WTC11 (cell line): ENCODE measurements around the gene KCNJ6. TPM values are rescaled to one million over a fixed set of nuclear protein-coding genes. Genes with fewer than 3 reads are reported as not detected.
A peak's percentile ranks its signal among the peaks of the same experiment; 100 is the strongest.

Experiments
- ATAC-seq: fragments of 200-7000 bp; cut with Tn5 transposase; 2 replicates; pipeline ENCODE4 v1.10.0; 2021; ENCODE audit warnings: mild to moderate bottlenecking, moderate library complexity
- CTCF ChIA-PET: fragments of 300-600 bp; sonication (Branson Sonifier 250); formaldehyde crosslinking; loops from one replicate; lab custom pipeline; 2021; ENCODE audit warnings: antibody characterized with exemption; lab: Charles Lee
- POLR2A ChIA-PET: fragments of 350-600 bp; sonication (Branson Sonifier 250); formaldehyde crosslinking; loops from one replicate; lab custom pipeline; 2021; ENCODE audit warnings: antibody characterized with exemption; lab: Charles Lee
- DNase-seq: peaks from one replicate; pipeline ENCODE4 v3.0.0; 2021; ENCODE audit warnings: low spot score
- H3K27ac Mint-ChIP-seq: 2 replicates; pipeline ENCODE4 v1.8.0; 2021; ENCODE audit warnings: mixed read lengths
- H3K27me3 Mint-ChIP-seq: 2 replicates; pipeline ENCODE4 v1.8.0; 2021; ENCODE audit warnings: low read depth, mild to moderate bottlenecking, moderate library complexity, mixed read lengths
- H3K36me3 Mint-ChIP-seq: 2 replicates; pipeline ENCODE4 v1.8.0; 2021; ENCODE audit warnings: mixed read lengths
- H3K4me1 Mint-ChIP-seq: 2 replicates; pipeline ENCODE4 v1.8.0; 2022; ENCODE audit warnings: mixed read lengths
- H3K4me3 Mint-ChIP-seq: 2 replicates; pipeline ENCODE4 v1.8.0; 2021; ENCODE audit warnings: mild to moderate bottlenecking, moderate library complexity, mixed read lengths
- H3K9me3 Mint-ChIP-seq: 2 replicates; pipeline ENCODE4 v1.8.0; 2021; ENCODE audit warnings: mixed read lengths
- CBFB ChIP-seq: sonication (generic); formaldehyde crosslinking; IDR thresholded peaks from 2 replicates; pipeline ENCODE4 v1.8.1; 2022; ENCODE audit warnings: mild to moderate bottlenecking, low read depth, missing genetic modification reagents
- CREB1 ChIP-seq: sonication (generic); formaldehyde crosslinking; IDR thresholded peaks from 2 replicates; pipeline ENCODE4 v1.8.0; 2023; ENCODE audit warnings: mild to moderate bottlenecking, missing genetic modification reagents
- ESRRA ChIP-seq: sonication (generic); formaldehyde crosslinking; IDR thresholded peaks from 2 replicates; pipeline ENCODE4 v1.8.1; 2022; ENCODE audit warnings: mild to moderate bottlenecking, missing genetic modification reagents, borderline replicate concordance
- GTF2I ChIP-seq: fragments of 250-450 bp; sonication (Bioruptor Pico); conservative IDR thresholded peaks from 2 replicates; pipeline ENCODE4 v1.4.0; 2021; ENCODE audit warnings: mild to moderate bottlenecking
- HMGA2 ChIP-seq: fragments of 250-450 bp; sonication (Bioruptor Pico); IDR thresholded peaks from 2 replicates; pipeline ENCODE4 v1.4.0; 2021; ENCODE audit warnings: mild to moderate bottlenecking, moderate library complexity
- SMAD4 ChIP-seq: sonication (generic); formaldehyde crosslinking; IDR thresholded peaks from 2 replicates; pipeline ENCODE4 v1.8.0; 2022; ENCODE audit warnings: mild to moderate bottlenecking, missing genetic modification reagents
- TCF7 ChIP-seq: sonication (generic); formaldehyde crosslinking; IDR thresholded peaks from 2 replicates; pipeline ENCODE4 v1.8.0; 2022; ENCODE audit warnings: mild to moderate bottlenecking, low read depth, missing genetic modification reagents, moderate library complexity
- total RNA-seq: library from RNA; stranded (reverse); gene quantifications from 3 replicates; pipeline ENCODE4 v1.2.3, GENCODE V29; 2021
- TF ChIP-seq, protein P1 (sequence below): fragments of 200-600 bp; IDR thresholded peaks from 2 replicates; pipeline ENCODE4 v1.8.0; 2022; ENCODE audit warnings: antibody characterized with exemption
- TF ChIP-seq, protein P2 (sequence below): sonication (generic); formaldehyde crosslinking; IDR thresholded peaks from 2 replicates; pipeline ENCODE4 v1.8.0; 2022; ENCODE audit warnings: mild to moderate bottlenecking, missing genetic modification reagents
- TF ChIP-seq, protein P3 (sequence below): fragments of 250-450 bp; sonication (Bioruptor Pico); IDR thresholded peaks from 2 replicates; pipeline ENCODE4 v1.9.0; 2021; ENCODE audit warnings: mild to moderate bottlenecking, borderline replicate concordance
- TF ChIP-seq, protein P4 (sequence below): sonication (generic); formaldehyde crosslinking; IDR thresholded peaks from 2 replicates; pipeline ENCODE4 v1.8.0; 2023; ENCODE audit warnings: mild to moderate bottlenecking, missing genetic modification reagents
- TF ChIP-seq, protein P5 (sequence below): sonication (generic); formaldehyde crosslinking; IDR thresholded peaks from 2 replicates; pipeline ENCODE4 v1.8.1; 2023; ENCODE audit warnings: mild to moderate bottlenecking, missing genetic modification reagents, borderline replicate concordance
- TF ChIP-seq, protein P6 (sequence below): sonication (generic); formaldehyde crosslinking; IDR thresholded peaks from 2 replicates; pipeline ENCODE4 v1.8.1; 2023; ENCODE audit warnings: mild to moderate bottlenecking, moderate library complexity, missing genetic modification reagents

The KCNJ6 gene
- total RNA-seq, 1 experiment from 2014 or later = 0.35 TPM

DNA sequence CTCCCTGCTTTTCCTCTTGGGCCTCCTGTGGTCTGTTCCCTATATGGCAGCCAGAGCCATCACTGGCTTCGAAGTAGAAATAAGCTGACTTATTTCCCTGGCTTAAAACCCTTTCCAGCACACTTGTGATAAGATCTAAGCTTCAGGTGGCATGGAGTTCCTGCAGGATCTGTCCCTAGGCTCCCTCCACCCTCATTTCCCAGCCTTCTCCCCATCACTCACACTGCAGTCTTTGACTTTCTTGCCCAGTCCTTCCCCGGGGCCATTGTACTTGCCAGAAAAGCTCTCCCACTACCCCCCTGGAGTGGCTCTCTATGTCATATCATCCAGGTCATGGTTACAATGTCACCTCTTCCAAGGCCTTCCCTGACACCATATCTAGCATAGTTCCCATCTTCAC lies 55.8 kb downstream of the KCNJ6 start:
- ATAC-seq (no peak), DNase-seq (no peak)
- POLR2A ChIA-PET = no interaction called here
- CTCF ChIA-PET = no interaction called here
- H3K4me1 Mint-ChIP-seq = peaks cover 5% of the 10 kb centered on the region
- H3K27ac Mint-ChIP-seq = no peak overlapping the region
- TF ChIP-seq, protein P1, sequence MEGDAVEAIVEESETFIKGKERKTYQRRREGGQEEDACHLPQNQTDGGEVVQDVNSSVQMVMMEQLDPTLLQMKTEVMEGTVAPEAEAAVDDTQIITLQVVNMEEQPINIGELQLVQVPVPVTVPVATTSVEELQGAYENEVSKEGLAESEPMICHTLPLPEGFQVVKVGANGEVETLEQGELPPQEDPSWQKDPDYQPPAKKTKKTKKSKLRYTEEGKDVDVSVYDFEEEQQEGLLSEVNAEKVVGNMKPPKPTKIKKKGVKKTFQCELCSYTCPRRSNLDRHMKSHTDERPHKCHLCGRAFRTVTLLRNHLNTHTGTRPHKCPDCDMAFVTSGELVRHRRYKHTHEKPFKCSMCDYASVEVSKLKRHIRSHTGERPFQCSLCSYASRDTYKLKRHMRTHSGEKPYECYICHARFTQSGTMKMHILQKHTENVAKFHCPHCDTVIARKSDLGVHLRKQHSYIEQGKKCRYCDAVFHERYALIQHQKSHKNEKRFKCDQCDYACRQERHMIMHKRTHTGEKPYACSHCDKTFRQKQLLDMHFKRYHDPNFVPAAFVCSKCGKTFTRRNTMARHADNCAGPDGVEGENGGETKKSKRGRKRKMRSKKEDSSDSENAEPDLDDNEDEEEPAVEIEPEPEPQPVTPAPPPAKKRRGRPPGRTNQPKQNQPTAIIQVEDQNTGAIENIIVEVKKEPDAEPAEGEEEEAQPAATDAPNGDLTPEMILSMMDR = no peak
- TF ChIP-seq ESRRA (CRISPR knock-in tag) (no peak), CBFB (CRISPR knock-in tag) (no peak), HMGA2 (CRISPR knock-in tag) (no peak)
- peaks cover 12% of the 10 kb centered on the region for H3K9me3 Mint-ChIP-seq
- no peak overlapping the region for H3K4me3 Mint-ChIP-seq
- no peaks in the 10 kb centered on the region for H3K27me3 Mint-ChIP-seq
- no peaks in the 10 kb centered on the region for H3K36me3 Mint-ChIP-seq

DNA sequence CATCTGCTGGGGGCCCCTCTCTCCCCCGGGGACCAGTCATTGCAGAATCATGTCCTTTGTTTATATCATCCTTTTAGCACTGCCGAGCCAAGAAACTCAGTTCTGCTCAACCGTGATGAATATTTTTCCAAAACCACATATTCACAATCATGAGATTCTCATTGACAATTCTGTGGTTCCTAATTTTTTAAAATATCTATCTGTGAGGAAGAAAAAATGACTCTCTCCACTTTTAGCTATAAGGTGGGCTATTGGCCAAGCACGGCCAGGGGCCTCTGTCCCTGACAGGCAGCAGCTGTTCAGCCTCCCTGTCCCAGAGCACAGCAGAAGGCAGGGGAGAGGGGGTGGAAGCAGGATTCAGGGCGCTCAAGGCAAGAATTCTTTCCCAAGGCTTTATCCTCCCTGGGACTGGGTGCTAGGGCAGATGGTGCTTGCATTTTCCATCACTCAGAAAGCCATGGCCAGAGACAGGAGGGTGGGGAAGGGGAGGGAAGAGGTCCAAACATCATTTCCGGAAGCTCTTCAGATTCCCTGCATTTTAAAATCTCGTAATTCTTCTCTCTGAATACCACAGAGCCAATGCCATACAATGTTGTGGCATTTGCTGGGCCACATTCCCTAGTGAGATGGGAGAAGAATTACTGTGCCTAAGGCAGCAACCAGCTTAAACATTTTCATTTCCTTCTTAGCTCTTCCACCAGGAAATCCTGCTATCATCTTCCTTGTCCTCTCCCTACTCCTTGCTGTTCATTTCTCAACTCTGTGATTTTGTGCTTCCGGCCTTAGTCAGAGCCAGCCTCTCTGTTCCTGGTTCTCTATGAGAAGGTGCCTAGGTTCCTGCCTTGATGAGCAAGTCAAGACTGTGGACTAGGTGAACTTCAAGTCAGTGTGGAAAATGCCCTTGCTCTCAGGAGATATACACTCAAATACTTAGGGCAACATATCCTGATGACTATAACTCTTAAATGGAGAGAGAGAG lies 60.3 kb downstream of the KCNJ6 start:
- Mint-ChIP-seq H3K4me3 (no peak overlapping the region), H3K4me1 (peaks cover 8% of the 10 kb centered on the region), H3K27ac (no peak overlapping the region), H3K27me3 (no peaks in the 10 kb centered on the region), H3K9me3 (peaks cover 23% of the 10 kb centered on the region), H3K36me3 (peaks cover 3% of the 10 kb centered on the region; the same call in 1 of the 2 replicates)
- ChIA-PET POLR2A (no interaction called here), CTCF (interaction anchor here (1.0 to 1.5 kb wide), 2 partner anchors 61 to 97 kb away, joined by 3 to 5 read pairs; no protein-coding TSS in a partner anchor)
- ATAC-seq (peak; percentile 38; the same call in 1 of the 2 replicates), DNase-seq (no peak)
- TF ChIP-seq, protein P2, sequence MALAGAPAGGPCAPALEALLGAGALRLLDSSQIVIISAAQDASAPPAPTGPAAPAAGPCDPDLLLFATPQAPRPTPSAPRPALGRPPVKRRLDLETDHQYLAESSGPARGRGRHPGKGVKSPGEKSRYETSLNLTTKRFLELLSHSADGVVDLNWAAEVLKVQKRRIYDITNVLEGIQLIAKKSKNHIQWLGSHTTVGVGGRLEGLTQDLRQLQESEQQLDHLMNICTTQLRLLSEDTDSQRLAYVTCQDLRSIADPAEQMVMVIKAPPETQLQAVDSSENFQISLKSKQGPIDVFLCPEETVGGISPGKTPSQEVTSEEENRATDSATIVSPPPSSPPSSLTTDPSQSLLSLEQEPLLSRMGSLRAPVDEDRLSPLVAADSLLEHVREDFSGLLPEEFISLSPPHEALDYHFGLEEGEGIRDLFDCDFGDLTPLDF (CRISPR knock-in tag) = no peak
- TF ChIP-seq, protein P3, sequence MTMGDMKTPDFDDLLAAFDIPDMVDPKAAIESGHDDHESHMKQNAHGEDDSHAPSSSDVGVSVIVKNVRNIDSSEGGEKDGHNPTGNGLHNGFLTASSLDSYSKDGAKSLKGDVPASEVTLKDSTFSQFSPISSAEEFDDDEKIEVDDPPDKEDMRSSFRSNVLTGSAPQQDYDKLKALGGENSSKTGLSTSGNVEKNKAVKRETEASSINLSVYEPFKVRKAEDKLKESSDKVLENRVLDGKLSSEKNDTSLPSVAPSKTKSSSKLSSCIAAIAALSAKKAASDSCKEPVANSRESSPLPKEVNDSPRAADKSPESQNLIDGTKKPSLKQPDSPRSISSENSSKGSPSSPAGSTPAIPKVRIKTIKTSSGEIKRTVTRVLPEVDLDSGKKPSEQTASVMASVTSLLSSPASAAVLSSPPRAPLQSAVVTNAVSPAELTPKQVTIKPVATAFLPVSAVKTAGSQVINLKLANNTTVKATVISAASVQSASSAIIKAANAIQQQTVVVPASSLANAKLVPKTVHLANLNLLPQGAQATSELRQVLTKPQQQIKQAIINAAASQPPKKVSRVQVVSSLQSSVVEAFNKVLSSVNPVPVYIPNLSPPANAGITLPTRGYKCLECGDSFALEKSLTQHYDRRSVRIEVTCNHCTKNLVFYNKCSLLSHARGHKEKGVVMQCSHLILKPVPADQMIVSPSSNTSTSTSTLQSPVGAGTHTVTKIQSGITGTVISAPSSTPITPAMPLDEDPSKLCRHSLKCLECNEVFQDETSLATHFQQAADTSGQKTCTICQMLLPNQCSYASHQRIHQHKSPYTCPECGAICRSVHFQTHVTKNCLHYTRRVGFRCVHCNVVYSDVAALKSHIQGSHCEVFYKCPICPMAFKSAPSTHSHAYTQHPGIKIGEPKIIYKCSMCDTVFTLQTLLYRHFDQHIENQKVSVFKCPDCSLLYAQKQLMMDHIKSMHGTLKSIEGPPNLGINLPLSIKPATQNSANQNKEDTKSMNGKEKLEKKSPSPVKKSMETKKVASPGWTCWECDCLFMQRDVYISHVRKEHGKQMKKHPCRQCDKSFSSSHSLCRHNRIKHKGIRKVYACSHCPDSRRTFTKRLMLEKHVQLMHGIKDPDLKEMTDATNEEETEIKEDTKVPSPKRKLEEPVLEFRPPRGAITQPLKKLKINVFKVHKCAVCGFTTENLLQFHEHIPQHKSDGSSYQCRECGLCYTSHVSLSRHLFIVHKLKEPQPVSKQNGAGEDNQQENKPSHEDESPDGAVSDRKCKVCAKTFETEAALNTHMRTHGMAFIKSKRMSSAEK (CRISPR knock-in tag) = no peak
- TF ChIP-seq, protein P1 = no peak
- TF ChIP-seq GTF2I (CRISPR knock-in tag) (no peak), SMAD4 (CRISPR knock-in tag) (no peak), CREB1 (CRISPR knock-in tag) (no peak), TCF7 (no peak)
- TF ChIP-seq, protein P4, sequence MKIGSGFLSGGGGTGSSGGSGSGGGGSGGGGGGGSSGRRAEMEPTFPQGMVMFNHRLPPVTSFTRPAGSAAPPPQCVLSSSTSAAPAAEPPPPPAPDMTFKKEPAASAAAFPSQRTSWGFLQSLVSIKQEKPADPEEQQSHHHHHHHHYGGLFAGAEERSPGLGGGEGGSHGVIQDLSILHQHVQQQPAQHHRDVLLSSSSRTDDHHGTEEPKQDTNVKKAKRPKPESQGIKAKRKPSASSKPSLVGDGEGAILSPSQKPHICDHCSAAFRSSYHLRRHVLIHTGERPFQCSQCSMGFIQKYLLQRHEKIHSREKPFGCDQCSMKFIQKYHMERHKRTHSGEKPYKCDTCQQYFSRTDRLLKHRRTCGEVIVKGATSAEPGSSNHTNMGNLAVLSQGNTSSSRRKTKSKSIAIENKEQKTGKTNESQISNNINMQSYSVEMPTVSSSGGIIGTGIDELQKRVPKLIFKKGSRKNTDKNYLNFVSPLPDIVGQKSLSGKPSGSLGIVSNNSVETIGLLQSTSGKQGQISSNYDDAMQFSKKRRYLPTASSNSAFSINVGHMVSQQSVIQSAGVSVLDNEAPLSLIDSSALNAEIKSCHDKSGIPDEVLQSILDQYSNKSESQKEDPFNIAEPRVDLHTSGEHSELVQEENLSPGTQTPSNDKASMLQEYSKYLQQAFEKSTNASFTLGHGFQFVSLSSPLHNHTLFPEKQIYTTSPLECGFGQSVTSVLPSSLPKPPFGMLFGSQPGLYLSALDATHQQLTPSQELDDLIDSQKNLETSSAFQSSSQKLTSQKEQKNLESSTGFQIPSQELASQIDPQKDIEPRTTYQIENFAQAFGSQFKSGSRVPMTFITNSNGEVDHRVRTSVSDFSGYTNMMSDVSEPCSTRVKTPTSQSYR (CRISPR knock-in tag) = no peak
- TF ChIP-seq, protein P5, sequence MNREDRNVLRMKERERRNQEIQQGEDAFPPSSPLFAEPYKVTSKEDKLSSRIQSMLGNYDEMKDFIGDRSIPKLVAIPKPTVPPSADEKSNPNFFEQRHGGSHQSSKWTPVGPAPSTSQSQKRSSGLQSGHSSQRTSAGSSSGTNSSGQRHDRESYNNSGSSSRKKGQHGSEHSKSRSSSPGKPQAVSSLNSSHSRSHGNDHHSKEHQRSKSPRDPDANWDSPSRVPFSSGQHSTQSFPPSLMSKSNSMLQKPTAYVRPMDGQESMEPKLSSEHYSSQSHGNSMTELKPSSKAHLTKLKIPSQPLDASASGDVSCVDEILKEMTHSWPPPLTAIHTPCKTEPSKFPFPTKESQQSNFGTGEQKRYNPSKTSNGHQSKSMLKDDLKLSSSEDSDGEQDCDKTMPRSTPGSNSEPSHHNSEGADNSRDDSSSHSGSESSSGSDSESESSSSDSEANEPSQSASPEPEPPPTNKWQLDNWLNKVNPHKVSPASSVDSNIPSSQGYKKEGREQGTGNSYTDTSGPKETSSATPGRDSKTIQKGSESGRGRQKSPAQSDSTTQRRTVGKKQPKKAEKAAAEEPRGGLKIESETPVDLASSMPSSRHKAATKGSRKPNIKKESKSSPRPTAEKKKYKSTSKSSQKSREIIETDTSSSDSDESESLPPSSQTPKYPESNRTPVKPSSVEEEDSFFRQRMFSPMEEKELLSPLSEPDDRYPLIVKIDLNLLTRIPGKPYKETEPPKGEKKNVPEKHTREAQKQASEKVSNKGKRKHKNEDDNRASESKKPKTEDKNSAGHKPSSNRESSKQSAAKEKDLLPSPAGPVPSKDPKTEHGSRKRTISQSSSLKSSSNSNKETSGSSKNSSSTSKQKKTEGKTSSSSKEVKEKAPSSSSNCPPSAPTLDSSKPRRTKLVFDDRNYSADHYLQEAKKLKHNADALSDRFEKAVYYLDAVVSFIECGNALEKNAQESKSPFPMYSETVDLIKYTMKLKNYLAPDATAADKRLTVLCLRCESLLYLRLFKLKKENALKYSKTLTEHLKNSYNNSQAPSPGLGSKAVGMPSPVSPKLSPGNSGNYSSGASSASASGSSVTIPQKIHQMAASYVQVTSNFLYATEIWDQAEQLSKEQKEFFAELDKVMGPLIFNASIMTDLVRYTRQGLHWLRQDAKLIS (CRISPR knock-in tag) = no peak
- TF ChIP-seq, protein P6, sequence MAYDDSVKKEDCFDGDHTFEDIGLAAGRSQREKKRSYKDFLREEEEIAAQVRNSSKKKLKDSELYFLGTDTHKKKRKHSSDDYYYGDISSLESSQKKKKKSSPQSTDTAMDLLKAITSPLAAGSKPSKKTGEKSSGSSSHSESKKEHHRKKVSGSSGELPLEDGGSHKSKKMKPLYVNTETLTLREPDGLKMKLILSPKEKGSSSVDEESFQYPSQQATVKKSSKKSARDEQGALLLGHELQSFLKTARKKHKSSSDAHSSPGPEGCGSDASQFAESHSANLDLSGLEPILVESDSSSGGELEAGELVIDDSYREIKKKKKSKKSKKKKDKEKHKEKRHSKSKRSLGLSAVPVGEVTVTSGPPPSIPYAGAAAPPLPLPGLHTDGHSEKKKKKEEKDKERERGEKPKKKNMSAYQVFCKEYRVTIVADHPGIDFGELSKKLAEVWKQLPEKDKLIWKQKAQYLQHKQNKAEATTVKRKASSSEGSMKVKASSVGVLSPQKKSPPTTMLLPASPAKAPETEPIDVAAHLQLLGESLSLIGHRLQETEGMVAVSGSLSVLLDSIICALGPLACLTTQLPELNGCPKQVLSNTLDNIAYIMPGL (CRISPR knock-in tag) = no peak
